Head of caudate nucleus (tissue), 42 donors: Measurements from ENCODE around the gene TBX22.
"Not testable (repeated sequence)": the region's sequence is repeated elsewhere in the genome, so short reads cannot be mapped to it uniquely, and the experiment has no call there.

Experiments used
- DNase-seq, 42 donors: peaks; one replicate each; pipeline versions ENCODE4 v3.0.0 to v3.0.0-alpha.2; 2020 to 2021; ENCODE audit warnings: mixed read lengths in 7 of 42
- intact Hi-C: fragments of 100-400 bp; cut with DNase I; formaldehyde crosslinking; loops from one replicate; pipeline ENCODE4 v1.15.0; 2022

Gene TBX22, protein sequence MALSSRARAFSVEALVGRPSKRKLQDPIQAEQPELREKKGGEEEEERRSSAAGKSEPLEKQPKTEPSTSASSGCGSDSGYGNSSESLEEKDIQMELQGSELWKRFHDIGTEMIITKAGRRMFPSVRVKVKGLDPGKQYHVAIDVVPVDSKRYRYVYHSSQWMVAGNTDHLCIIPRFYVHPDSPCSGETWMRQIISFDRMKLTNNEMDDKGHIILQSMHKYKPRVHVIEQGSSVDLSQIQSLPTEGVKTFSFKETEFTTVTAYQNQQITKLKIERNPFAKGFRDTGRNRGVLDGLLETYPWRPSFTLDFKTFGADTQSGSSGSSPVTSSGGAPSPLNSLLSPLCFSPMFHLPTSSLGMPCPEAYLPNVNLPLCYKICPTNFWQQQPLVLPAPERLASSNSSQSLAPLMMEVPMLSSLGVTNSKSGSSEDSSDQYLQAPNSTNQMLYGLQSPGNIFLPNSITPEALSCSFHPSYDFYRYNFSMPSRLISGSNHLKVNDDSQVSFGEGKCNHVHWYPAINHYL

DNA sequence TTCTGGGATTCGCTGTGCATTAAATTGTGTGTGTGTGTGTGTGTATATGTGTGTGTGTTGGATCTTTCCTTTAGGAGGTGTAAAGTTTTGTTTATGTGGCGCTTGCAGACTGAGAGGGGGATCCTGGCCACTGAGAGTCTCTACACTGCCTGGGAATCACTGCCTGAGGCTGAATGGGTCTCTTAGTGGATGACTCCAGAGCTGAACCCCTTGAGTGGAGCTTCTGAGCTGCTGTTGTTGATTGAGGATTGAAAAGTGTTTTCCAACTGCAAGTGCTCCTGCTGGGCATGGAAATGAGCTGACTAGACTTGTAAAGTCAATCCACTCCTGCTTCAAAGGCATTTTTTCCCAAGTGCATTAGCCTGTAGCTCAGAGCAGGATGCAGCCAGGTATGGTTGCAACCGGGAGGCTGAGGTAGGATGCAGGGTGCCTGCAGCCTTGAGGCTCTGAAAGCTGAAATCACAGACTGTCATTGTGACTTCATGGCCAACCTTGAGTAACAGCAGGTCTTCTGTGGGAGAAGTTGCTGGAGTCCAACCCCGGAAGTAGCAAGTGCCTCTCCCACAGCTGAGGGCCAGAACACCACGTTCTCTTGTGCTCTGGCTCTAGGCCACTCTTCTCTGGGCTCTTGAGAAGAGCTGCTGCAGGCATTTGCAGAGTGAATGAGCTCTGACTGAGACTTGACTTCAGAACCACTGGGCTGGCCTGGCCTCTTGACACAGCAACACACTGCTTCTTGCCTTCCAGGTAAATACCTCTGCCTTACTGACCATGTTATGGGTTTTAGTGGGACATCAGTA lies at the start of gene TBX22:
TBX22 (plus strand) TSS at position 613 of the 800 bp plus-strand sequence. CDS start 7,517 bp downstream, outside the sequence.
- intact Hi-C loops = no loop called here
- DNase-seq = no peak

DNA sequence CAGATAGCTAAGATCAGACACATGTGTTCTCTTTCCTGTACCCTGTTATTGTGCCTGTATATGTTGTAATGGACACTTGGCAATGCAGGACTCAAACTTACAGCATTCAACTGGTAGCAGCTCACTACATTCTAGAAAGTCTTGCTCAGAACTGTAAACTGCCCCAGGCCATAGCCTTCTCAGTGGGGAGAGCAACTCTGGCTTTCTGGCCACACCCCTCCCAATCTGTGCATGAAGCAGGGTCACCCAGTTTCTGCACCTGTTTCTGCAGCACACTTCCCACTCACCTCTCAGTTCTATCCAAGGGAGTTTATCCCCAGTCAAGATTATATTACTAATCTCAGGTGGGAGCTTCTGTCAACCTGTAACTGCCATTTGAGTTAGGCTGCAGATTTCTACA lies 38.9 kb upstream of the TBX22 start:
- intact Hi-C loops = no loop called here
- no peak for DNase-seq

DNA sequence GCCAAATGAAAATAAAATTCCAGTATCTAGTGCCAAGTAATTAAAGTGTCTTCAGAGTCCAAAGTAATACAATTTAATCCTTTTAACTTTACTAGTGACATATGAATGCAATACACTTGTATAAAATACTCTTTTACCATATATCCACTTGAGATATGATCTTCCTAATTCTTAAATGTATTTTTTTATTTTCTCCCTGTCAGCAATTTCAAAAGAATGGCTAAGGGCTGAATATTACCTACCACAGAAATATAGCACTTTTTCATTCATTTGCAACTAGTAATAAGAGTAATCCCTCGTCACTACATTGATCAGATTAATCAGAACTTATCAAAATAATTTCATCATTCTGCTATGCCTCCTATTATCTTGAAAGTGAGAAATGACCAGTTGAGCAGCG lies 10.1 kb upstream of the TBX22 start:
- intact Hi-C loops = no loop called here
- no peak for DNase-seq

DNA sequence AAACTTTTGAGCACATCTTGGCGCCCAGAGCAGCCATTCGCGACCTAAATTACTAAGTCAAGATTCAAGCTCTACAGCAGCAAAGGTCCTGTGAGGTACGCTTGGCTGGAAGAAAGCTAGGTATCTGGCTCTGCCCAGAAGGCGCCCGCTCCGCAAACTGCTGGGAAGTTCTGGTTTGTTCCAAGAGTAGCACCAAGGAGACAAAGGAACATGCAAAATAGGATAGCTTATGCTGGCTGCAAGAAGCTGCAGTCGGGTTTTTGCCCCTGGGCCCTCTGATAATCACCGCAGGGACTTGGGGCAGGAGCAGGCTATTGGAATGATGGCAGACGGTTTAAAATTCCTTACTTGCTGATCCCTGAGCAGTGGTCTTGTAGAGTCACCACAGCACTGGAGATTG lies 3.0 kb upstream of the TBX22 start:
- no peak for DNase-seq
- intact Hi-C loops = no loop called here

DNA sequence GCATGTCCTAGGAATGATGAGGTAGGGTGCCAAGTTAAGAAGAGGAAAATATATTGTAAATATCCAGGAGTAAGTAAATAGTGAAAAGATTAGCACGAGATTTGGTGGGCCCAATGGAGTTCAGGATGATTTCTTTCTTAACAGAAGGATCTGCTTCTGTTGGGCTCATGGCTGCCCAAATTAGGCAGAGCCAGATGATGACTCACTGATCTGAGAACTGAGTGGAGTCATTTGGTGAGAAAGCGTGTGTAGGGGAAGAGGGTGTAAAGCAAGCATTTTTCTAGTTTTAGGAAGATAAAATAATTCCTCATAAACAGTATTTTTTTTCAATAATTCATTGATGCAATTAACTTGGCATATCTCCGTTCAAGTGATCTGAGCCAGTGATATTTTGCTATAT lies 1.6 kb downstream of the TBX22 start:
- intact Hi-C loops = no loop called here
- DNase-seq = peak in 1 of 42 donors; percentile 18

DNA sequence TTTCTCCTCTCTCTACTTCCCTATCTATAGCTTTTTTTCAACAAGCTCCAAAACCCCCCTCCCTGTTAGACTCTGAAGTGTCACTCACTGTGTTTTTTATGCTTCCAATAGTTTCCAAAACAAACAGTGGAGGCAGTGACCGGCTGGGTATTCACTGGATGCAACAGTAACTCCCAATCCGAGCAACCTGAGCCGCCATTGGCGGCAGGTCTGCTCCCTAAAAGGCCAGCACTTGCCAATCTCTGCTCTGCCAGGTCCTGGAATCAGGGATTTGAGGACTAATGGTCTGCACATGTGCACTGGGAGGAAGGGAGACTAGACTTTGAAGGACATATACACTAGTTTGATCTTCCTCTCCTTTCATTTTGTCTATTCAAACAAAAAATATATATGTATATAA lies 7.1 kb downstream of the TBX22 start:
- no peak for DNase-seq
- intact Hi-C loops = no loop called here

DNA sequence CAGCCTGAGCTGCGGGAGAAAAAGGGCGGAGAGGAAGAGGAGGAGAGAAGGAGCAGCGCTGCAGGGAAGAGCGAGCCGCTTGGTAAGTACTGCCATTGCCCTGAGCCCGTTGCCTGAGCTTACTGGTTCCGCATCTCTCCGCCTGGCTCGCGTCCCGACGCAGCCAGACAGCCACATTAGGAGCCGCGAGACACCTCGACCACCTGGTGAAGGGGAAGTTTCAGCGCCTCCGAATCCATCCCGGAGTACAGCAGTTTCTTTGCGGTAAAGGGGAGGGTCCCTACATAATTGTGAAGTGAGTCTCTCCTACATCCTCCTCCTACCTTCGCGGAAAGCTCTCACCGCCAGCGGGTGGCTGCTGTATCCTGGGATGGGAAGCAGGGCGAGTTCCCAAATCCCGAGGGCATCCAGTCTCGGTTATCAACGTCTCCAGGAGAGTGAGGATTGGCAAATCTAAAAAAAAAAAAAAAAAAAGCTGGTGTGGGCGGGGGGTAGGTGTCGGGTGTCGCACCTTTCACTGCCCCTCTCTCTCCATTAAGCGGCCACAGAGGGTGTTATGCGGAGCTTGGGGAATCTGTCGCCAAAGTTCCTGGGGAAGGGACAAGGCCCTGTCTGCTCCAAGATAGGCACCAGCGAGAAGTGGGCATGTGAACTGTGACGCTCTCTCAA lies 7.9 kb downstream of the TBX22 start:
- intact Hi-C loops = no loop called here
- DNase-seq = no peak

DNA sequence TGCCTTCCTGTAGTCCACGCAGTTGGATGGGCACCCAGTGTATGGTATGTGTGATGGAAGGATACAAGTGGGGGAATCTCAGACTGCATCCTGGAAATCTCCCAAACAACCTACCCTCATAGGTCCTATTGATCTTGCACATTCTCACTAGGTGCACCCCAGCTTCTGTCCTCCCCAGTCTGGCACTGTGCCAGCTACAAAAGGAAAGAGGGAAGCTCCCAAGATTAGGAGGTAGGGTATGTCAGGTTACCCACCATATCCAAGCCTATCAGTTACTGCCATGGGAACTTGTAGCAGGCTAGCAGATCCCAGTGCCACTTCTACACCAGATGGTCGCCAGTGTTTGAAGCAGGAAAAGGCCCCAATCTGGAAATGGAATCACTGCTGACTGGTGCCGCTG lies 11.6 kb downstream of the TBX22 start:
- intact Hi-C loops = no loop called here
- DNase-seq = no peak

DNA sequence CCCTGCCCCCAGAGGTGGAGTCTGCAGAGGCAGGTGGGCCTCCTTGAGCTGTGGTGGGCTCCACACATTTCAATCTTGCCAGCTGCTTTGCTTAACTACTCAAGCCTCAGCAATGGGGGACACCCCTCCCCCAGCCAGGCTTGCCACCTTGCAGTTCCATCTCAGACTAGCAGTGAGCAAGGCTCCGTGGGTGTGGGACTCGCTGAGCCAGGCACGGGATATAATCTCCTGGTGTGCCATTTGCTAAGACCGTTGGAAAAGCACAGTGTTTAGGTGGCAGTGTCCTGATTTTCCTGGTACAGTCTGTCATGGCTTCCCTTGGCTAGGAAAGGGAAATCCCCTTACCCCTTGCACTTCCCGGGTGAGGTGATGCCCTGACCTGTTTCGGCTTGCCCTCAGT lies 51.6 kb downstream of the TBX22 start:
- DNase-seq, intact Hi-C loops: not testable (repeated sequence)

DNA sequence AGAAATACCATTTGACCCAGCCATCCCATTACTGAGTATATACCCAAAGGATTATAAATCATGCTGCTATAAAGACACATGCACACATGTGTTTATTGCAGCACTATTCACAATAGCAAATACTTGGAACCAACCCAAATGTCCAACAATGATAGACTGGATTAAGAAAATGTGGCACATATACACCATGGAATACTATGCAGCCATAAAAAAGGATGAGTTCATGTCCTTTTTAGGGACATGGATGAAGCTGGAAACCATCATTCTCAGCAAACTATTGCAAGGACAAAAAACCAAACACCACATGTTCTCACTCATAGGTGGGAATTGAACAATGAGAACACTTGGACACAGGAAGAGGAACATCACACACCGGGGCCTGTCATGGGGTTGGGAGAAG lies 61.1 kb downstream of the TBX22 start:
- DNase-seq, intact Hi-C loops: not testable (repeated sequence)
